Measurements from ENCODE around the gene SND1.

- TF ChIP-seq PPARA (CRISPR knock-in tag; IDR thresholded peaks at IDR 0.05; ENCODE audit: borderline replicate concordance) (no peak), RARB (CRISPR knock-in tag; IDR thresholded peaks at IDR 0.05) (no peak)
These were observed 160.5 kb downstream of the SND1 start for GRCh38 chr7:127812540-127812939.
